ENCODE results near the gene LHFPL2.

The LHFPL2 gene

DNA sequence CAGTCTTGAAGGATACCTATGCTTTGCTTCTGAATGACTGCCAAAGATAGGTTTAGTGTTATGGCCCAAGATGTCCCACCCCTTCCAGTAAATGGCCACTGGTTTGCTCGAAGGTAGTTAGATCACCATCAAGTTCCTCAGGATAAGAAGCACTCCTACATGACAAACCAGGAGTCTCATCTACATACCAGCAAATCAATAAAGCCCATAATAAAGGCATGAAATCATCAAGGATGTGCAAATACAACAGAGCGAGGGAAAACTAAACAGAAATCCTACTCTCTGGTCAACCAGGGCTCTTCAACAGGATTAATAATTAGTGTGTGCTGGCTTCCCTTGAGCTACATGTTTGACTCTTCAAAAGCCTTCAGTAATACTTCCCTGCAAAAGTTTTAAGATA is 141.0 kb downstream of the LHFPL2 start:
- no peaks in the 10 kb centered on the region for H3K9me3 ChIP-seq (ENCODE audit: insufficient read depth, low read length)

DNA sequence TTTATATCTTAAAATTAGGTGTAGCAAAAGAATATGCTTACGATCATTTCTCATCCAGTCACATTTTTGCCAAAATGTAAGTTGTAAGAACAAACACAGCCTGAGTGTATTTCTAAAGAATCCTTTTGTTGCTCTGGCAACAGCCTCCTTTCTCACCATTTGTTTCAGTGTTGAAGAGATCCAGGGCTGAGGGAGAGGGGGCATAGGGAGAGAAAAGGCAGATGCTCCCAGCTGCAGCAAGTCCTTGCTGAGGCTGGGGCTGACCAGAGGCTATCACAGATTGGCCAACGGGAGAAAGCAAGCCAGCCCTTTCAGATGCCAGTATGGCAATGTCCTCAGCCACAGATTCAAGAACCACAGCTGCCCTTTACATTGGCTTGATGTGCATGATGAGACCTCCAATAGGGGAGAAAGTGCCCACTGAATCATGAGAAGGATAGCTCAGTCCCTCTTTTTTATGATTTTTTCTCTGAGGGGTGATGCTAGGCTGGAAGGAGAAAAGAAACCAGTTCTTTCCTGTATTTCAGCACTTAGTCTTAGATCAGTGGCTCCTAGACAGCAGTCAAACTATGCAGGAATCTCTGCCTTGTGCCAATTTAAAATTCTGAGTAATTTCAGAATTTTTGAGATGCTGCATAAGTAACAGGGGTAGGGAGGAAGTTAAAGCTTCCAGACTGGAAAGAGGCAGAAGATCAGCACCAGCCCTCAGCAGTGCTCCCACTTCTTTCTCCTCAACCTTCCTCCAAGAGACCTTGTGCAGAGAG is 142.1 kb downstream of the LHFPL2 start:
- Histone ChIP-seq H3K4me2 (ENCODE audit: low read depth, low read length, poor library complexity, severe bottlenecking) (no peak overlapping the region), H3K9ac (ENCODE audit: low read length) (no peak overlapping the region), H3K4me3 (ENCODE audit: insufficient read depth, low read length, poor library complexity, severe bottlenecking) (no peak overlapping the region), H3F3A (ENCODE audit: insufficient read depth) (no peaks in the 10 kb centered on the region; the same call in 1 of the 2 replicates), H3K27me3 (ENCODE audit: low read length) (no peaks in the 10 kb centered on the region), H3K79me2 (ENCODE audit: insufficient read depth, low read length) (peaks cover 79% of the 10 kb centered on the region), H4K20me1 (ENCODE audit: low read depth, low read length) (no peaks in the 10 kb centered on the region; the same call in 1 of the 2 replicates), H3K27ac (ENCODE audit: low read depth, low read length) (no peak overlapping the region), H3K36me3 (ENCODE audit: low read length) (no peaks in the 10 kb centered on the region; the same call in 1 of the 2 replicates), H2AFZ (ENCODE audit: low read depth, low read length, severe bottlenecking) (no peak overlapping the region), H3K9me3 (ENCODE audit: insufficient read depth, low read length) (no peaks in the 10 kb centered on the region), H3K9me2 (replicated peaks; ENCODE audit: insufficient read depth, low read length) (no peaks in the 10 kb centered on the region)
- TF ChIP-seq, protein P1, sequence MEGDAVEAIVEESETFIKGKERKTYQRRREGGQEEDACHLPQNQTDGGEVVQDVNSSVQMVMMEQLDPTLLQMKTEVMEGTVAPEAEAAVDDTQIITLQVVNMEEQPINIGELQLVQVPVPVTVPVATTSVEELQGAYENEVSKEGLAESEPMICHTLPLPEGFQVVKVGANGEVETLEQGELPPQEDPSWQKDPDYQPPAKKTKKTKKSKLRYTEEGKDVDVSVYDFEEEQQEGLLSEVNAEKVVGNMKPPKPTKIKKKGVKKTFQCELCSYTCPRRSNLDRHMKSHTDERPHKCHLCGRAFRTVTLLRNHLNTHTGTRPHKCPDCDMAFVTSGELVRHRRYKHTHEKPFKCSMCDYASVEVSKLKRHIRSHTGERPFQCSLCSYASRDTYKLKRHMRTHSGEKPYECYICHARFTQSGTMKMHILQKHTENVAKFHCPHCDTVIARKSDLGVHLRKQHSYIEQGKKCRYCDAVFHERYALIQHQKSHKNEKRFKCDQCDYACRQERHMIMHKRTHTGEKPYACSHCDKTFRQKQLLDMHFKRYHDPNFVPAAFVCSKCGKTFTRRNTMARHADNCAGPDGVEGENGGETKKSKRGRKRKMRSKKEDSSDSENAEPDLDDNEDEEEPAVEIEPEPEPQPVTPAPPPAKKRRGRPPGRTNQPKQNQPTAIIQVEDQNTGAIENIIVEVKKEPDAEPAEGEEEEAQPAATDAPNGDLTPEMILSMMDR (IDR thresholded peaks at IDR 0.05; ENCODE audit: insufficient read depth, low read length, poor library complexity, severe bottlenecking), result no peak
- no peak for TF ChIP-seq EZH2phosphoT487 (conservative IDR thresholded peaks at IDR 0.05; ENCODE audit: low read length)

More for the DNA sequence above, 141.0 kb downstream of the LHFPL2 start:
- Histone ChIP-seq H4K20me1 (ENCODE audit: low read depth, low read length) (no peaks in the 10 kb centered on the region; the same call in 1 of the 2 replicates), H3K9ac (ENCODE audit: low read length) (no peak overlapping the region), H3K27me3 (ENCODE audit: low read length) (no peaks in the 10 kb centered on the region), H3K9me2 (replicated peaks; ENCODE audit: insufficient read depth, low read length) (no peaks in the 10 kb centered on the region), H3K79me2 (ENCODE audit: insufficient read depth, low read length) (peaks cover 79% of the 10 kb centered on the region), H3K4me2 (ENCODE audit: low read depth, low read length, poor library complexity, severe bottlenecking) (no peak overlapping the region), H3F3A (ENCODE audit: insufficient read depth) (no peaks in the 10 kb centered on the region; the same call in 1 of the 2 replicates), H2AFZ (ENCODE audit: low read depth, low read length, severe bottlenecking) (no peak overlapping the region), H3K27ac (ENCODE audit: low read depth, low read length) (no peak overlapping the region), H3K36me3 (ENCODE audit: low read length) (no peaks in the 10 kb centered on the region; the same call in 1 of the 2 replicates), H3K4me3 (ENCODE audit: insufficient read depth, low read length, poor library complexity, severe bottlenecking) (no peak overlapping the region)
- TF ChIP-seq EZH2phosphoT487 (conservative IDR thresholded peaks at IDR 0.05; ENCODE audit: low read length), result no peak

DNA sequence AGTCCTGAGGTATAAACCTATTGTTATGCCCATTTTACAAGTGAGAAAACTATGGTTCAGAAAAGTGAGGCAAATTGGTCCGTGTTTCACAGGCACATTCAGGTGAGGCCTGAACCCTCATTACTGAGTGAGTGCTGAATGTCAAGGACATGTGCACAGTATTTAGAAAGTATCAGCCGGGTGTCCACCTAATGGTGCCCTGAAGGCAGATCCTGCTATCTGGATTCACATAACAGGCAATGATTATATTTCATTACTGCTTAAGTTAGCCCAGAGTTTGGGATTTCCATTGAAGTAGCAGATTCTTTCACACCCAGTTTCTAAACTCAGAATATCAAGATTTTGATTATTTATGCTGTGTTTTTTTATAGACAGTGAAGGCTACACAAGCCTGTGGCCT is 142.7 kb downstream of the LHFPL2 start:
- H3K9ac ChIP-seq (ENCODE audit: low read length), result no peak overlapping the region
- H3F3A ChIP-seq (ENCODE audit: insufficient read depth), result no peaks in the 10 kb centered on the region; the same call in 1 of the 2 replicates
- no peak overlapping the region for H3K4me2 ChIP-seq (ENCODE audit: low read depth, low read length, poor library complexity, severe bottlenecking)
- no peaks in the 10 kb centered on the region for H3K9me2 ChIP-seq (replicated peaks; ENCODE audit: insufficient read depth, low read length)
- no peaks in the 10 kb centered on the region; the same call in 1 of the 2 replicates for H4K20me1 ChIP-seq (ENCODE audit: low read depth, low read length)
- H3K27me3 ChIP-seq (ENCODE audit: low read length), result no peaks in the 10 kb centered on the region
- TF ChIP-seq, protein P1 (IDR thresholded peaks at IDR 0.05; ENCODE audit: insufficient read depth, low read length, poor library complexity, severe bottlenecking), result no peak
- TF ChIP-seq EZH2phosphoT487 (conservative IDR thresholded peaks at IDR 0.05; ENCODE audit: low read length), result no peak
- no peak overlapping the region for H2AFZ ChIP-seq (ENCODE audit: low read depth, low read length, severe bottlenecking)
- H3K79me2 ChIP-seq (ENCODE audit: insufficient read depth, low read length), result peaks cover 80% of the 10 kb centered on the region
- H3K9me3 ChIP-seq (ENCODE audit: insufficient read depth, low read length), result no peaks in the 10 kb centered on the region
- no peaks in the 10 kb centered on the region; the same call in 1 of the 2 replicates for H3K36me3 ChIP-seq (ENCODE audit: low read length)
- H3K4me3 ChIP-seq (ENCODE audit: insufficient read depth, low read length, poor library complexity, severe bottlenecking), result no peak overlapping the region
- no peak overlapping the region for H3K27ac ChIP-seq (ENCODE audit: low read depth, low read length)
